ENCODE measurements around the gene PPP1R14D. TPM values are rescaled to one million over a fixed set of nuclear protein-coding genes. Genes with fewer than 3 reads are reported as not detected.

The PPP1R14D gene
- total and polyA plus RNA-seq, 2 of the 8 experiments (the other 6 are each of a cell fraction or from before 2014, with no cell fraction given) = not detected

DNA sequence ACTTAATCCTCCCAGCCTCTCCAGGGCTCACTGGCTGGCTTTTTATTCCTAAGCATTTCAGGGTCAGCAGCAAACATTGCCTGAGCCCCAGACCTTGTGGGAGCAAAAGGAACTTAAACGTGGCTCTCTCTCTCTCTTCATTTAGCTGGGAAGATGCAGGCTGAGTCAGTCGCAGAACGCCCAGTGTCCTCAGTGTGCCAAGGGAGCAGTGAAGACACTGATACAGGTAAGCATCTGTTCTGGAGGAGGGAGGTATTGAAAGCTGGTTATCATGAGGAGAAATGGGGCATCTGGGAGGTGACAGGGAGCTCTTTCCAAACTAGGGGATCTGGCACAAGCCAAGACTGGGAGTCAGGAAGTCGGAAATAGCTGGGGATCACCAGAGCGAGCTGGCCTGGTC lies 41.2 kb upstream of the PPP1R14D start:
- TF ChIP-seq MAFK (IDR thresholded peaks at IDR 0.05; ENCODE audit: low read depth, low read length) = no peak
- no peak for TF ChIP-seq TEAD4 (IDR thresholded peaks at IDR 0.05; ENCODE audit: low read depth, low read length)
- no peak for TF ChIP-seq CEBPB (IDR thresholded peaks at IDR 0.05; ENCODE audit: low read depth, low read length)
- TF ChIP-seq SP1 (IDR thresholded peaks at IDR 0.05; ENCODE audit: low read depth, low read length) = no peak
- no peak for TF ChIP-seq SP4 (IDR thresholded peaks at IDR 0.05; ENCODE audit: low read length)
- no peak for TF ChIP-seq SAP30 (IDR thresholded peaks at IDR 0.05; ENCODE audit: insufficient read depth, insufficient replicate concordance, low read length)
- Histone ChIP-seq H3K9ac (replicated peaks in 1 of 4; ENCODE audit: extremely low read depth in 1 of 4, low read depth in 3 of 4, low read length in 3 of 4) (no peak overlapping the region), H3K36me3 (ENCODE audit: control insufficient read depth in 2 of 4, insufficient read depth in 4 of 4, low read length in 3 of 4) (no peaks in the 10 kb centered on the region), H4K91ac (replicated peaks; ENCODE audit: insufficient read length, low read length) (no peak overlapping the region), H3K56ac (replicated peaks; ENCODE audit: insufficient read length, low read depth, low read length) (no peak overlapping the region), H3K23ac (ENCODE audit: insufficient read length) (no peak overlapping the region), H2BK20ac (ENCODE audit: low read length) (no peak overlapping the region), H4K5ac (ENCODE audit: insufficient read length, low read depth, low read length) (no peak overlapping the region), H3K79me1 (ENCODE audit: low read depth, low read length) (no peaks in the 10 kb centered on the region), H2BK5ac (ENCODE audit: low read depth, low read length) (no peak overlapping the region), H3K9me3 (ENCODE audit: insufficient read depth in 2 of 2, low read depth in 1 of 2, low read length in 1 of 2) (no peaks in the 10 kb centered on the region), H3K27me3 (replicated peaks in 1 of 4; ENCODE audit: control insufficient read depth in 3 of 4, extremely low read depth in 1 of 4, insufficient read depth in 3 of 4, low read length in 3 of 4) (0 out of 7 replicates have a peak, but pooled peaks cover 0 to 1% (median 0%) of the 10 kb centered on the region in 4 experiments), H2BK15ac (ENCODE audit: low read length) (no peak overlapping the region), H3K4me1 (replicated peaks in 1 of 4; ENCODE audit: control insufficient read depth in 3 of 4, insufficient read depth in 4 of 4, low read length in 3 of 4) (peaks cover 0 to 18% (median 12%) of the 10 kb centered on the region in 4 experiments; a peak in 6 of 7 replicates), H2AFZ (ENCODE audit: low read length) (no peak overlapping the region), H3K23me2 (ENCODE audit: low read depth, low read length) (no peaks in the 10 kb centered on the region), H3K4me3 (ENCODE audit: extremely low read depth in 1 of 4, insufficient read depth in 2 of 4, low read depth in 3 of 4, low read length in 4 of 4) (no peak overlapping the region), H2AK5ac (ENCODE audit: low read depth, low read length) (peak overlapping the region; percentile 56; the same call in 1 of the 2 replicates), H4K20me1 (replicated peaks in 1 of 2; ENCODE audit: control insufficient read depth in 1 of 2, insufficient read depth in 2 of 2, low read length in 2 of 2) (no peaks in the 10 kb centered on the region), H3K4me2 (ENCODE audit: insufficient read depth in 1 of 2, low read depth in 2 of 2, low read length in 2 of 2) (no peak overlapping the region), H3K27ac (ENCODE audit: low read depth, low read length) (no peak overlapping the region), H3K14ac (ENCODE audit: insufficient read length) (no peak overlapping the region), H4K8ac (ENCODE audit: extremely low read depth, insufficient read depth, low read length) (no peak overlapping the region), H2BK120ac (replicated peaks; ENCODE audit: low read depth, low read length) (no peak overlapping the region), H3K18ac (ENCODE audit: extremely low read depth, low read length) (no peak overlapping the region), H2BK12ac (ENCODE audit: low read depth, low read length) (no peak overlapping the region), H3K4ac (replicated peaks; ENCODE audit: insufficient read length, low read depth, low read length) (no peak overlapping the region), H3K79me2 (ENCODE audit: control insufficient read depth in 1 of 2, insufficient read depth in 2 of 2, low read length in 2 of 2) (no peaks in the 10 kb centered on the region)
- POLR2A ChIA-PET (ENCODE audit: partially characterized antibody) = interaction anchor here (0.7 to 3.4 kb wide), 6 partner anchors 12 to 83 kb away, joined by 3 to 10 read pairs (median 3); partner anchors contain the start of gene VPS18
- CTCF ChIA-PET (ENCODE audit: partially characterized antibody) = interaction anchor here (0.8 to 7.8 kb wide), 5 partner anchors 15 to 105 kb away, joined by 3 to 51 read pairs (median 3); partner anchors contain the start of gene VPS18
- WGBS, 2 experiments (ENCODE audit: extremely low coverage in 1 of 2, insufficient coverage in 1 of 2, insufficient read length in 1 of 2, insufficient replicate concordance in 2 of 2, low coverage in 1 of 2, low lambda C conversion rate in 2 of 2, missing lambda C conversion rate in 1 of 2) = 88% methylated on average over 5 of the region's 5 CpGs; no CpG with 5 or more reads in 1 of the 2 experiments
- no peak for FAIRE-seq
- DNase-seq (ENCODE audit: low read depth in 1 of 2, low spot score in 2 of 2) = no peak
